PC-3 (cell line): ENCODE data around the gene ASF1A.
"Not testable (repeated sequence)": the region's sequence is repeated elsewhere in the genome, so short reads cannot be mapped to it uniquely, and the experiment has no call there.

Source experiments
- EZH2phosphoT487 ChIP-seq: fragments of 300-600 bp; sonication (generic); IDR thresholded peaks from 2 replicates; pipeline ENCODE4 v1.6.1; 2018; ENCODE audit warnings: mild to moderate bottlenecking, antibody characterized with exemption, low read length, borderline replicate concordance
- TF ChIP-seq, protein P1 (sequence below): fragments of 300-600 bp; sonication (generic); conservative IDR thresholded peaks from 2 replicates; pipeline ENCODE4 v1.5.1; 2017; ENCODE audit warnings: antibody characterized with exemption, low read depth, mild to moderate bottlenecking, low read length

DNA sequence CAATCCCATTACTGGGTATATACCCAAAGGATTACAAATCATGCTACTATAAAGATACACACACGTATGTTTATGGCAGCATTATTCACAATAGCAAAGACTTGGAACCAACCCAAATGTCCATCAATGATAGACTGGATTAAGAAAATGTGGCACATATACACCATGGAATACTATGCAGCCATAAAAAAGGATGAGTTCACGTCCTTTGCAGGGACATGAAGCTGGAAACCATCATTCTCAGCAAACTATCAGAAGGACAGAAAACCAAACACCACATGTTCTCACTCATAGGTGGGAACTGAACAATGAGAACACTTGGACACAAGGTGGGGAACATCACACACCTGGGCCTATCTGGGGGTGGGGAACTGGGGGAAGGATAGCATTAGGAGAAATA, 25.1 kb upstream of the ASF1A start:
- TF ChIP-seq, protein P1, sequence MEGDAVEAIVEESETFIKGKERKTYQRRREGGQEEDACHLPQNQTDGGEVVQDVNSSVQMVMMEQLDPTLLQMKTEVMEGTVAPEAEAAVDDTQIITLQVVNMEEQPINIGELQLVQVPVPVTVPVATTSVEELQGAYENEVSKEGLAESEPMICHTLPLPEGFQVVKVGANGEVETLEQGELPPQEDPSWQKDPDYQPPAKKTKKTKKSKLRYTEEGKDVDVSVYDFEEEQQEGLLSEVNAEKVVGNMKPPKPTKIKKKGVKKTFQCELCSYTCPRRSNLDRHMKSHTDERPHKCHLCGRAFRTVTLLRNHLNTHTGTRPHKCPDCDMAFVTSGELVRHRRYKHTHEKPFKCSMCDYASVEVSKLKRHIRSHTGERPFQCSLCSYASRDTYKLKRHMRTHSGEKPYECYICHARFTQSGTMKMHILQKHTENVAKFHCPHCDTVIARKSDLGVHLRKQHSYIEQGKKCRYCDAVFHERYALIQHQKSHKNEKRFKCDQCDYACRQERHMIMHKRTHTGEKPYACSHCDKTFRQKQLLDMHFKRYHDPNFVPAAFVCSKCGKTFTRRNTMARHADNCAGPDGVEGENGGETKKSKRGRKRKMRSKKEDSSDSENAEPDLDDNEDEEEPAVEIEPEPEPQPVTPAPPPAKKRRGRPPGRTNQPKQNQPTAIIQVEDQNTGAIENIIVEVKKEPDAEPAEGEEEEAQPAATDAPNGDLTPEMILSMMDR: not testable (repeated sequence)
- not testable (repeated sequence) for TF ChIP-seq EZH2phosphoT487
